A673 (cell line): ENCODE results near the gene FTO. TPM values are rescaled to one million over a fixed set of nuclear protein-coding genes. Genes with fewer than 3 reads are reported as not detected.

Experiments
- BruUV-seq: library from RNA; stranded (reverse); fragments of 400-500 nt; replicated peaks from 2 replicates; lab custom pipeline; 2021; lab: Mats Ljungman, UMichigan
- CTCF ChIA-PET: fragments of 300-600 bp; sonication (Branson Sonifier 250); formaldehyde crosslinking; loops from one replicate; lab custom pipeline; 2022; ENCODE audit warnings: antibody characterized with exemption; lab: Charles Lee
- POLR2A ChIA-PET: fragments of 300-600 bp; sonication (Branson Sonifier 250); formaldehyde crosslinking; loops from one replicate; lab custom pipeline; 2022; ENCODE audit warnings: antibody characterized with exemption; ENCODE audit not compliant: low non-redundant PET; lab: Charles Lee
- DNase-seq: peaks from one replicate; pipeline ENCODE4 v3.0.0-alpha.2; 2015; ENCODE audit warnings: low spot score
- H3K27ac ChIP-seq: fragments of 200-600 bp; sonication (generic); 2 replicates; pipeline ENCODE4 v1.5.1; 2016; ENCODE audit warnings: mixed run types, low read depth, mild to moderate bottlenecking, mixed read lengths, antibody characterized with exemption, low read length; ENCODE audit not compliant: poor library complexity, severe bottlenecking
- H3K27me3 ChIP-seq: fragments of 200-600 bp; sonication (generic); replicated peaks from 2 replicates; pipeline ENCODE4 v1.6.1; 2017; ENCODE audit warnings: mixed run types, low read depth, mild to moderate bottlenecking, mixed read lengths, antibody characterized with exemption, low read length; ENCODE audit not compliant: insufficient read depth, poor library complexity
- H3K36me3 ChIP-seq: fragments of 200-600 bp; sonication (generic); 2 replicates; pipeline ENCODE4 v1.6.1; 2016; ENCODE audit warnings: mixed run types, mild to moderate bottlenecking, mixed read lengths, antibody characterized with exemption, low read length; ENCODE audit not compliant: insufficient read depth, poor library complexity, severe bottlenecking
- H3K4me1 ChIP-seq: fragments of 200-600 bp; sonication (generic); 2 replicates; pipeline ENCODE4 v1.6.1; 2017; ENCODE audit warnings: mixed run types, mild to moderate bottlenecking, mixed read lengths, antibody characterized with exemption, low read length; ENCODE audit not compliant: insufficient read depth, poor library complexity, severe bottlenecking
- H3K4me3 ChIP-seq: fragments of 200-600 bp; sonication (generic); 2 replicates; pipeline ENCODE4 v1.5.1; 2016; ENCODE audit warnings: low read depth, mixed run types, mild to moderate bottlenecking, mixed read lengths, low read length; ENCODE audit not compliant: poor library complexity, severe bottlenecking
- H3K9me3 ChIP-seq: fragments of 200-600 bp; sonication (generic); 2 replicates; pipeline ENCODE4 v1.6.1; 2016; ENCODE audit warnings: mixed run types, low read depth, mild to moderate bottlenecking, mixed read lengths, antibody characterized with exemption, low read length; ENCODE audit not compliant: poor library complexity, severe bottlenecking
- EZH2 ChIP-seq: fragments of 200-600 bp; sonication (generic); IDR thresholded peaks from 2 replicates; pipeline ENCODE4 v1.6.1; 2017; ENCODE audit warnings: borderline replicate concordance, low read depth, mild to moderate bottlenecking, mixed read lengths, antibody characterized with exemption, low read length; ENCODE audit not compliant: poor library complexity, severe bottlenecking
- intact Hi-C: fragments of 100-400 bp; cut with micrococcal nuclease; formaldehyde crosslinking; loops from one replicate; pipeline ENCODE4 v1.10.0; 2022; ENCODE audit not compliant: unreplicated experiment
- total RNA-seq: library from RNA; stranded (reverse); gene quantifications from 2 replicates; pipeline ENCODE4 v1.2.3, GENCODE V29; 2021
- TF ChIP-seq, protein P1 (sequence below): fragments of 300-800, 200-600 bp; sonication (generic); conservative IDR thresholded peaks from 2 replicates; pipeline ENCODE4 v1.5.1; 2017; ENCODE audit warnings: low read depth, mild to moderate bottlenecking, antibody characterized with exemption, low read length, moderate library complexity, mixed read lengths

Gene FTO
- total RNA-seq, 1 experiment from 2014 or later: 73.4 TPM

DNA sequence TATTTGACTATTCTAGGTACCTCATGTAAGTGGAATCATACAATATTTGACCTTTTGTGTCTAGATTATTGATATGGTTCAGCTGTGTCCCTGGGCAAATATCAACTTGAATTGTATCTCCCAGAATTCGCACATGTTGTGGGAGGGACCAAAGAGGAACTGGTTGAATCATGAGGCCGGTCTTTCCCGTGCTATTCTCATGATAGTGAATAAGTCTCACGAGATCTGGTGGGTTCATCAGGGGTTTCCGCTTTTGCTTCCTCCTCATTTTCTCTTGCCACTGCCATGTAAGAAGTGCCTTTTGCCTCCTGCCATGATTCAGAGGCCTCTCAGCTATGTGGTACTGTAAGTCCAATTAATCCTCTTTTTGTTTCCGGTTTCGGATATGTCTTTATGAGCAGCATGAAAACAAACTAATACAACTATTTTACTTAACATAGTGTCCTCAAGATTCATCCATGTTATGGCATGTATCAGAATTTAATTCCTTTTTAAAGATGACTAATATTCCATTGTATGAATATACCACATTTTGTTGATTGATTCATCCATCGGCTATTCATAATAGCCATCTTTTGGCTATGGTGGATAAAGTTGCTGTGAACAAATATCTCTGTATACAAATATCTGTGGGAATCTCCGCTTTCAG is 129.1 kb downstream of the FTO start:
- Histone ChIP-seq H3K27me3 (no peaks in the 10 kb centered on the region), H3K36me3 (no peaks in the 10 kb centered on the region), H3K4me1 (no peaks in the 10 kb centered on the region), H3K27ac (no peak overlapping the region), H3K9me3 (no peaks in the 10 kb centered on the region), H3K4me3 (no peak overlapping the region)
- DNase-seq: no peak
- CTCF ChIA-PET: no interaction called here
- POLR2A ChIA-PET: no interaction called here
- no TSS peak for BruUV-seq
- intact Hi-C loops: no loop called here
- TF ChIP-seq, protein P1, sequence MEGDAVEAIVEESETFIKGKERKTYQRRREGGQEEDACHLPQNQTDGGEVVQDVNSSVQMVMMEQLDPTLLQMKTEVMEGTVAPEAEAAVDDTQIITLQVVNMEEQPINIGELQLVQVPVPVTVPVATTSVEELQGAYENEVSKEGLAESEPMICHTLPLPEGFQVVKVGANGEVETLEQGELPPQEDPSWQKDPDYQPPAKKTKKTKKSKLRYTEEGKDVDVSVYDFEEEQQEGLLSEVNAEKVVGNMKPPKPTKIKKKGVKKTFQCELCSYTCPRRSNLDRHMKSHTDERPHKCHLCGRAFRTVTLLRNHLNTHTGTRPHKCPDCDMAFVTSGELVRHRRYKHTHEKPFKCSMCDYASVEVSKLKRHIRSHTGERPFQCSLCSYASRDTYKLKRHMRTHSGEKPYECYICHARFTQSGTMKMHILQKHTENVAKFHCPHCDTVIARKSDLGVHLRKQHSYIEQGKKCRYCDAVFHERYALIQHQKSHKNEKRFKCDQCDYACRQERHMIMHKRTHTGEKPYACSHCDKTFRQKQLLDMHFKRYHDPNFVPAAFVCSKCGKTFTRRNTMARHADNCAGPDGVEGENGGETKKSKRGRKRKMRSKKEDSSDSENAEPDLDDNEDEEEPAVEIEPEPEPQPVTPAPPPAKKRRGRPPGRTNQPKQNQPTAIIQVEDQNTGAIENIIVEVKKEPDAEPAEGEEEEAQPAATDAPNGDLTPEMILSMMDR: no peak
- TF ChIP-seq EZH2: no peak

DNA sequence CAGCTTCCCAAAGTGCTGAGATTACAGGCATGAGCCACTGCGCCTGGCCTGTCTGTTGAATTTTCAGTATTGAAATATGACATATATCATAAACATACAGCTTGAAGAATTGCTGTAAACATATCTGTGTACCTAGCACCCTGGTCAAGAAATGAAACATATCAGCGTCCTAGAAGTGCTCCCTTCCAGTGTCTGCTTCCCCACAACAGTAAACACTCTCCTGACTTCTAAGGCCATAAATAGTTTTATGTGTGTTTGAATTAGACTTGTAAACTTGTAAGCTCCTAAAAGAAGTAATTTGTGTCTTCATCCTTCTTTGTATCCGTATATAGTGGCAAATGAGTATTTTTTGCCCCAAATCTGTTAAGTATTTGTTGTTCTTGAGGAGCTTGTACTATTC is 132.2 kb downstream of the FTO start:
- intact Hi-C loops: no loop called here
- TF ChIP-seq, protein P1: no peak
- TF ChIP-seq EZH2: no peak
- ChIA-PET POLR2A (no interaction called here), CTCF (no interaction called here)
- Histone ChIP-seq H3K27me3 (no peaks in the 10 kb centered on the region), H3K4me3 (no peak overlapping the region), H3K27ac (no peak overlapping the region), H3K4me1 (no peaks in the 10 kb centered on the region), H3K9me3 (no peaks in the 10 kb centered on the region), H3K36me3 (no peaks in the 10 kb centered on the region)
- BruUV-seq: no TSS peak
- DNase-seq: no peak

DNA sequence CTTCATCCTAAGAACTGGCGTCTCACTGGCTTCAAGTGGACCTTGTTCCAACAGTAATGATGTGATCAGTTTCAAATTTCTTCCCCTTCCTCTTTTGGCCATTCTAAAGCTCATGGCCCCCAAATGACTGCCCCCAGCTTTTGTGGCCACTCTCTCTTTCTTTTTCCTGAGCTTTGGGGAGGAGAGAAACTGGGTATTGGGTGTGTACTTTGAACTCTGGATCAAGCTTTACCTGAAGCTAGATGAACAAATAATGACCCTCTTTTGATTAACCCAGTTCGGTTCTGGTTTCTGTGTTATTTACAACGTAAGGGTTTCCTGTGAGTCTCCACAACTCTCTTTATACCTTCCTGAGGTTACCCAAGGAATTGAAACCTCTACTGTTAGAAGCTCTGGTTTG is 132.7 kb downstream of the FTO start:
- Histone ChIP-seq H3K36me3 (no peaks in the 10 kb centered on the region), H3K4me3 (no peak overlapping the region), H3K27me3 (no peaks in the 10 kb centered on the region), H3K27ac (no peak overlapping the region), H3K9me3 (no peaks in the 10 kb centered on the region), H3K4me1 (no peaks in the 10 kb centered on the region)
- no peak for TF ChIP-seq EZH2
- TF ChIP-seq, protein P1: no peak
- intact Hi-C loops: no loop called here
- no TSS peak for BruUV-seq
- ChIA-PET POLR2A (no interaction called here), CTCF (no interaction called here)
- no peak for DNase-seq
